Omental fat pad (tissue), 4 donors: Measurements from ENCODE around the gene KLHDC9. TPM values are rescaled to one million over a fixed set of nuclear protein-coding genes. Genes with fewer than 3 reads are reported as not detected.
"Not testable (repeated sequence)": the region's sequence is repeated elsewhere in the genome, so short reads cannot be mapped to it uniquely, and the experiment has no call there.

ENCODE experiments used
- ATAC-seq: fragments of 150-250 bp; one replicate; pipeline ENCODE4 v1.9.1; 2016; ENCODE audit warnings: mild to moderate bottlenecking, moderate library complexity; ENCODE audit not compliant: low FRiP score
- DNase-seq: peaks from one replicate; pipeline ENCODE4 v3.0.0-alpha.2; 2019; ENCODE audit warnings: low spot score
- total RNA-seq, 4 donors: library from RNA; depleted of rRNA; stranded (reverse); fragments of >200 nt; gene quantifications; one replicate each; pipeline ENCODE4 v1.1.0, GENCODE V29; 2016
- TF ChIP-seq, protein P1 (sequence below), 3 donors: fragments of 450-650 bp; IDR thresholded peaks; one replicate each; pipeline ENCODE4 v1.5.1; 2016 to 2017; ENCODE audit warnings: antibody characterized with exemption in 3 of 3, mild to moderate bottlenecking in 3 of 3, moderate library complexity in 2 of 3

Gene KLHDC9
- total RNA-seq, 4 donors from 2014 or later: 0.60 to 2.2 (median 1.5) TPM; not detected in 1

DNA sequence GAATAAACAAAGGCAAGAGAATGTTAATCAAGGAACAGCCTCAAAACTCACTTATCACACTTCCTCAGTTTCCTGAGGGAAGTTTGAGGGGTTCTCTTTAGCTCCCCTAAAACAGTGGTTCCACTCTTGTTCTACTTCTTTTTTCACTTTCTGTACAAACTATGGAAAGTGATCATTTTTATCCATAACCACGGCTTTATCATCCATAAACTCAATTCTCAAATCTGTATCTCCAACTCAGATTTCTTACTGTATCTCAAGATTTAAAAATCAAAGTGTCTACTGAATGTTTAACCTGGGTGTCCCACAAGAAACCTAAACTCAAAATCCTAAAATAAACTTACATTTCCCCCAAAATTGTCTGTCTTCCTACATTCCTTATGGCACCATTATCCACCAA, 15.8 kb downstream of the KLHDC9 start:
- DNase-seq (no peak), ATAC-seq (no peak)

DNA sequence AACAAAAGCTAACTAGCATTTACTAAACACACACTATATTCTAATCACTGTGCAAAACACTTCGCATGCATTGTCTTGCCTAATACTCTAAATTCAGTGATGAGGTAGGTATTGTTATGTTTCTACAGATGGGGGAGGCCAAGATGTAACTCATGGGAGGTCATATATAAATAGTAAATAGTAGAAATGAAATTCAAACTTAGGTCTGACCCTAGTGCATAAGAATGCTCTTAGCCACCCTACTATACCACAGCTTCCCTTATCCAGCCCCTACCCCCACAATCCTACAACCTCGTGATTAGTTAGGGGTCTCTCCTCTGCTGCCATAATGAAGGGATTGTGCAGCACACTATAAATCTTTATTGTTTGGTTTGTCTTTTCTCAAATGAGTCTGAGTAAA, 16.4 kb downstream of the KLHDC9 start:
- no peak for ATAC-seq

More for the DNA sequence above, 15.8 kb downstream of the KLHDC9 start:
- TF ChIP-seq, protein P1, sequence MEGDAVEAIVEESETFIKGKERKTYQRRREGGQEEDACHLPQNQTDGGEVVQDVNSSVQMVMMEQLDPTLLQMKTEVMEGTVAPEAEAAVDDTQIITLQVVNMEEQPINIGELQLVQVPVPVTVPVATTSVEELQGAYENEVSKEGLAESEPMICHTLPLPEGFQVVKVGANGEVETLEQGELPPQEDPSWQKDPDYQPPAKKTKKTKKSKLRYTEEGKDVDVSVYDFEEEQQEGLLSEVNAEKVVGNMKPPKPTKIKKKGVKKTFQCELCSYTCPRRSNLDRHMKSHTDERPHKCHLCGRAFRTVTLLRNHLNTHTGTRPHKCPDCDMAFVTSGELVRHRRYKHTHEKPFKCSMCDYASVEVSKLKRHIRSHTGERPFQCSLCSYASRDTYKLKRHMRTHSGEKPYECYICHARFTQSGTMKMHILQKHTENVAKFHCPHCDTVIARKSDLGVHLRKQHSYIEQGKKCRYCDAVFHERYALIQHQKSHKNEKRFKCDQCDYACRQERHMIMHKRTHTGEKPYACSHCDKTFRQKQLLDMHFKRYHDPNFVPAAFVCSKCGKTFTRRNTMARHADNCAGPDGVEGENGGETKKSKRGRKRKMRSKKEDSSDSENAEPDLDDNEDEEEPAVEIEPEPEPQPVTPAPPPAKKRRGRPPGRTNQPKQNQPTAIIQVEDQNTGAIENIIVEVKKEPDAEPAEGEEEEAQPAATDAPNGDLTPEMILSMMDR (IDR thresholded peaks at IDR 0.05): no peak

DNA sequence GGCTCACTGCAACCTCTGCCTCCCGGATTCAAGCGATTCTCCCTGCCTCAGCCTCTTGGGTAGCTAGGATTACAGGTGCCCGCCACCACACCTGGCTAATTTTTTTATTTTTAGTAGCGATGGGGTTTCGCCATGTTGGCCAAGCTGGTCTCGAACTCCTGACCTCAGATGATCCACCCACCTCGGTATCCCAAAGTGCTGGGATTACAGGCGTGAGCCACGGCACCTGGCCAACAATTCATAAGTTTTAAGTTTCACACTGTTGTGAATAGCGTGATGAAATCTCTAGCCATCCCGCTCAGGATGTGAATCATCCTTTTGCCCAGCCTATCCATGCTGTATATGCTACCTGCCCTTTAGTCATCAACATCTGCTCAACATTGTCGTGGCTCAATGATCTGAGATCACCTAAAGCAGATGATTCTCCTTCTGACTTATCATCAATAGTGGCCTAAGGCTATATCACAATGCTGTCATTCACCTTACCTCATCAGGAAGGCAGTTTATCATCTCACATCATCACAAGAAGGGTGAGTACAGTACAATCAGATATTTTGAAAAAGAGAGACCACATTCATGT, 17.1 kb downstream of the KLHDC9 start:
- TF ChIP-seq, protein P1 (IDR thresholded peaks at IDR 0.05): no peak
- ATAC-seq (no peak), DNase-seq (no peak)

More for the DNA sequence above, 16.4 kb downstream of the KLHDC9 start:
- DNase-seq: no peak
- TF ChIP-seq, protein P1 (IDR thresholded peaks at IDR 0.05): no peak

DNA sequence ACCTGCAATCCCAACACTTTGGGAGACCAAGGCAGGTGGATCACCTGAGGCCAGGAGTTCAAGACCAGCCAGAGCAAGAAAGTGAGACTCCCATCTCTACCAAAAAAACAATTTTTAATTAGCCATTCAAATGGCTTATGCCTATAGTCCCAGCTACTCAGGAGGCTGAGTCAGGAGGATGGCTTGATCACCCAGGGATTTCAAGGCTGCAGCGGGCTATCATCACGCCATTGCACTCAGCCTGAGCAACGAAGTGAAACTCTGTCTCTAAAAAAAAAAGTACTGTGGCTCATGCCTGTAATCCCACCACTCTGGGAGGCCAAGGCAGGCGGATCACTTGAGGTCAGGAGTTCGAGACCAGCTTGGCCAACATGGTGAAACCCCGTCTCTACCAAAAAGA, 17.8 kb downstream of the KLHDC9 start:
- DNase-seq, ATAC-seq: not testable (repeated sequence)

DNA sequence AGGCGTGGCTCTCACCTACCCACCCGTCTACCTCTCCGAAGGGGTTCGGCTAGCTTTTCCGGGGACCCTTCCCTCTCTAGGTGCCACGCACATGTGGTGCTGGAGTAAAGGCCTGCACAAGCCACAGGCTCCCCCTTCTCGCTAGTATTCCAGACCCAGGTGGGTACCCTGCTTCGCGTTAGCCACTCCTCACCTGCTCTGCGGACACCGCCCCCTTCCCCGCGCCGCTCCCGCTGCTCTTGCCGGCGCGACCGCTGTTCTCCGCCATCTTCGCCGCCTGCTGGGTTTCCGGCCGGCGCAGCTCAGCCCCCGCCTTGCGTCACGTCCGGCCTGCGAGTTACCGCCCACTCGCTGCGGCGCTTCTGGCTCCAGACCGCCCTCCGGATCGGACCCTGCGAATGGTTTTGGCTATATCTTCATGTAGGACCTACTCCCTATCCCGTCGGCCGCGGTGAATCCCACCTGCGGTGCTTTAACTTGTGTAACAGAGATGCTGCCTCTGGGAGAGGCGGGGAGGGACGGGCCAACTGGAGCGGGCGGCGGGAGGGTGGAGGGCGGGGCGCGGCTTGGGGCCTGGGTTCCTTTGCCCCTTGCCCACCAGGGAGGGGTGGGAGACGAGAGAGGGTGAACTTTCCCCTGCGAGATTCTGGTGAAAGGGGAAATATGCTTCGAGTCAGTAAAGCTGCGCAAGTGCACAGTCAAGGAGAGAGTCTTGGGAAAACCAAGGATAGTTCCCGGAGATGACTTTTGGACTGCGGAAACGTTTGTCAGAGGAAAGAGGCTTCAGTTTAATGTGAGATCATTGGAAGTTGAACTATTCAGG, 19.8 kb downstream of the KLHDC9 start, which contains the start of the genes NIT1 and PFDN2:
Gene NIT1, plus strand, starts transcription at position 347 of the 823 bp plus-strand sequence. Its CDS starts 72 bp downstream, at position 419.
Gene PFDN2, minus strand, starts transcription at position 279 of the 823 bp plus-strand sequence. Its CDS starts 11 bp downstream, at position 268.
- TF ChIP-seq, protein P1 (IDR thresholded peaks at IDR 0.05): no peak
- peak; percentile 85 for ATAC-seq

DNA sequence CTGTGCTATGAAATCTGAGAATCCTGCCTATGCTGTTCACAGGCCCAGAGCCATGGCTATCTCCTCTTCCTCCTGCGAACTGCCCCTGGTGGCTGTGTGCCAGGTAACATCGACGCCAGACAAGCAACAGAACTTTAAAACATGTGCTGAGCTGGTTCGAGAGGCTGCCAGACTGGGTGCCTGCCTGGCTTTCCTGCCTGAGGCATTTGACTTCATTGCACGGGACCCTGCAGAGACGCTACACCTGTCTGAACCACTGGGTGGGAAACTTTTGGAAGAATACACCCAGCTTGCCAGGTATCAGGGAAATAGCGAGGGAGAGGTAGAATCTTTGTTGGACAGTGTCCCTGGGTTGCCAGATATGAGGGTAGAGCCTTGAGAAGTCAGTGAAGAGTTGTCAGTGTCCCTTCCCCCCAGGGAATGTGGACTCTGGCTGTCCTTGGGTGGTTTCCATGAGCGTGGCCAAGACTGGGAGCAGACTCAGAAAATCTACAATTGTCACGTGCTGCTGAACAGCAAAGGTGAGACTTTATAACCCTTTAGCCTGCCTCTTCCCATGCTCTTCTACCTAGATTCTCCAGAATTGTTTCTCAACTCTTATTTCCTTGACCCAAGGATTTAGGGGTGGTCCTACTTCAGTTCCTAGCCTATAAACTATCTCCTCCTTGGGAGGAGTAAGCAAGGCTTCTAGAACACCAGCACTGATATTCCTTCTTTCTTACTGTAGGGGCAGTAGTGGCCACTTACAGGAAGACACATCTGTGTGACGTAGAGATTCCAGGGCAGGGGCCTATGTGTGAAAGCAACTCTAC, 21.1 kb downstream of the KLHDC9 start:
- DNase-seq (no peak), ATAC-seq (peak; percentile 60)
- TF ChIP-seq, protein P1 (IDR thresholded peaks at IDR 0.05): peak in 1 of 3 donors; percentile 29

More for the DNA sequence above, 19.8 kb downstream of the KLHDC9 start, which contains the start of the genes NIT1 and PFDN2:
- DNase-seq: peak; percentile 69
